ENCODE results near the gene ONECUT1.

DNA sequence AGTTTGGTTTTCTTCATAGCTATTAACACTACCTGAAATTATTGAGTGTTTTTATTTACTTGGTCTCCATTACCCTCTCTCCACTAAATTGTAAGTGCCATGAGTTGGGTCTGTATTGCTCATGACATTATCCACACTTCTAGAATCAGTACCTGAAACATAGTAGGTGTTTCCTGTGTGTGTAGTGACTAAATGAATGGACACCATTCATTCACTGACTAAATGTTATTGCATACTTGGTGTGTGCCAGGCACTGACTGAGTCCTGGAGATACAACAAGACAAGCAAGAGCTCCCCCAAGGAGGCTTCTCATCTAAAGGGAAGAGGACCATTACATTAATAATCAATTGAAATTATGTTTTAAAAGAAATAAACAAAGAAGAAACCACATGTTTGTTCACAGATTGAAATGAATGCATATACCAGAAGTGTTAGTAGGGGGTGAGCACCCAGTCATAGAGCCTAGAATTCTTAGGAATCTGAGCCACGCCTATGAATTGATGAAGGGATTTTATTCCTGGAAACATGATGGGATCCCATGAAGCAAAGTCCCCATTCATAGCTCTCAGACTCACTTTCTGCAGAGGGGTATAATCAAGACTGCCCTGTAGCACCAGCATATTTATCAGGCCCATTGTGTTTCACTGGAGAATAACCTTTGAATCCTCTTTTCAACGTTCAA lies 79.3 kb downstream of the ONECUT1 start:
- TF ChIP-seq POLR2A (IDR thresholded peaks at IDR 0.05) (no peak), EP300 (IDR thresholded peaks at IDR 0.05) (no peak), POLR2AphosphoS5 (IDR thresholded peaks at IDR 0.05) (no peak)
- TF ChIP-seq, protein P1, sequence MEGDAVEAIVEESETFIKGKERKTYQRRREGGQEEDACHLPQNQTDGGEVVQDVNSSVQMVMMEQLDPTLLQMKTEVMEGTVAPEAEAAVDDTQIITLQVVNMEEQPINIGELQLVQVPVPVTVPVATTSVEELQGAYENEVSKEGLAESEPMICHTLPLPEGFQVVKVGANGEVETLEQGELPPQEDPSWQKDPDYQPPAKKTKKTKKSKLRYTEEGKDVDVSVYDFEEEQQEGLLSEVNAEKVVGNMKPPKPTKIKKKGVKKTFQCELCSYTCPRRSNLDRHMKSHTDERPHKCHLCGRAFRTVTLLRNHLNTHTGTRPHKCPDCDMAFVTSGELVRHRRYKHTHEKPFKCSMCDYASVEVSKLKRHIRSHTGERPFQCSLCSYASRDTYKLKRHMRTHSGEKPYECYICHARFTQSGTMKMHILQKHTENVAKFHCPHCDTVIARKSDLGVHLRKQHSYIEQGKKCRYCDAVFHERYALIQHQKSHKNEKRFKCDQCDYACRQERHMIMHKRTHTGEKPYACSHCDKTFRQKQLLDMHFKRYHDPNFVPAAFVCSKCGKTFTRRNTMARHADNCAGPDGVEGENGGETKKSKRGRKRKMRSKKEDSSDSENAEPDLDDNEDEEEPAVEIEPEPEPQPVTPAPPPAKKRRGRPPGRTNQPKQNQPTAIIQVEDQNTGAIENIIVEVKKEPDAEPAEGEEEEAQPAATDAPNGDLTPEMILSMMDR (IDR thresholded peaks at IDR 0.05) = no peak
